OCI-LY1 (cell line): ENCODE measurements around the gene IL1RAPL2.

ENCODE experiments used
- EZH2 ChIP-seq: fragments of 200-600 bp; sonication (generic), shearing (Covaris generic); IDR thresholded peaks from 2 replicates; pipeline ENCODE4 v1.8.0; 2017; ENCODE audit warnings: borderline replicate concordance, mixed run types, mild to moderate bottlenecking, antibody characterized with exemption, low read length, moderate library complexity, mixed read lengths
- TF ChIP-seq, protein P1 (sequence below): fragments of 200-600 bp; sonication (generic), shearing (Covaris generic); IDR thresholded peaks from 2 replicates; pipeline ENCODE4 v1.5.1; 2017; ENCODE audit warnings: mild to moderate bottlenecking, antibody characterized with exemption, low read length, moderate library complexity, mixed read lengths

DNA sequence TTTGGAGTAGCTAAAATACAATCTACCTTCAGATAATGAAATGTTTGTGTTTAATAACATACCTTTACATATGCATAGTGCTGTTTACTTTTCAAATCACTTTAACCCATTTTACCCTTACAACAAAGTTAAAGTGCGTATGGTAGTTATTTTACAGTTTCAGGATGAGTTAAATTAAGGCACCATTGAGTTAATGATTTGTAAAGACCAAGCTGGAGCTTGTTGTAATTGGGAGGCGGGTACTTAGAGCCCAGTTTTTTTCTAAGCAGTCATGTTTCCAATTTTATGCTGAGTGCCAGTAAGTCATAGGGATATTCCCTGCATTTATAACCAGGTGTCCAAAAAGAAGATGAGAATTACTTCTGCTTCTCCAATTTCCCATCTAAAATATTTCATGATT is 1172.2 kb downstream of the IL1RAPL2 start:
- no peak for TF ChIP-seq EZH2
- TF ChIP-seq, protein P1, sequence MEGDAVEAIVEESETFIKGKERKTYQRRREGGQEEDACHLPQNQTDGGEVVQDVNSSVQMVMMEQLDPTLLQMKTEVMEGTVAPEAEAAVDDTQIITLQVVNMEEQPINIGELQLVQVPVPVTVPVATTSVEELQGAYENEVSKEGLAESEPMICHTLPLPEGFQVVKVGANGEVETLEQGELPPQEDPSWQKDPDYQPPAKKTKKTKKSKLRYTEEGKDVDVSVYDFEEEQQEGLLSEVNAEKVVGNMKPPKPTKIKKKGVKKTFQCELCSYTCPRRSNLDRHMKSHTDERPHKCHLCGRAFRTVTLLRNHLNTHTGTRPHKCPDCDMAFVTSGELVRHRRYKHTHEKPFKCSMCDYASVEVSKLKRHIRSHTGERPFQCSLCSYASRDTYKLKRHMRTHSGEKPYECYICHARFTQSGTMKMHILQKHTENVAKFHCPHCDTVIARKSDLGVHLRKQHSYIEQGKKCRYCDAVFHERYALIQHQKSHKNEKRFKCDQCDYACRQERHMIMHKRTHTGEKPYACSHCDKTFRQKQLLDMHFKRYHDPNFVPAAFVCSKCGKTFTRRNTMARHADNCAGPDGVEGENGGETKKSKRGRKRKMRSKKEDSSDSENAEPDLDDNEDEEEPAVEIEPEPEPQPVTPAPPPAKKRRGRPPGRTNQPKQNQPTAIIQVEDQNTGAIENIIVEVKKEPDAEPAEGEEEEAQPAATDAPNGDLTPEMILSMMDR, result no peak
